Prostate gland (tissue), 2 donors: ENCODE data around the gene KCNQ5.

Experiments used
- CTCF ChIP-seq, 4 experiments: fragments of 200-600 bp in 2 of 4; fragments of 450-650 bp in 2 of 4; sonication (generic) in 2 of 4; IDR thresholded peaks; 1 replicate in 3 of 4; 2 replicates in 1 of 4; pipeline ENCODE4 v1.5.1; 2016 to 2019; ENCODE audit warnings: antibody characterized with exemption in 4 of 4, mild to moderate bottlenecking in 2 of 4, moderate library complexity in 2 of 4
- POLR2A ChIP-seq: fragments of 450-650 bp; IDR thresholded peaks from one replicate; pipeline ENCODE4 v1.6.1; 2016; ENCODE audit warnings: antibody characterized with exemption, mild to moderate bottlenecking

- TF ChIP-seq CTCF (IDR thresholded peaks at IDR 0.05) (no peak), POLR2A (no peak)
Measured at GRCh38 chr6:73064266-73064665, 442.4 kb downstream of the KCNQ5 start.
